ENCODE results near the gene GALNT14.
A peak's percentile ranks its signal among the peaks of the same experiment; 100 is the strongest.

The GALNT14 gene

GRCh38 chr2:31027549-31027948 is 110.7 kb downstream of the GALNT14 start:
- H3K4me1 ChIP-seq (ENCODE audit: control insufficient read depth in 1 of 2, insufficient read depth in 1 of 2, low read depth in 1 of 2, low read length in 1 of 2) = peaks cover 22% of the 10 kb centered on the region in 2 experiments
- no peak for TF ChIP-seq CTCF (IDR thresholded peaks at IDR 0.05)
- H3K27ac ChIP-seq = no peak overlapping the region
- H3K36me3 ChIP-seq = no peaks in the 10 kb centered on the region
- no peak overlapping the region for H3K4me3 ChIP-seq (ENCODE audit: low read depth in 1 of 2, low read length in 1 of 2)
- H3K27me3 ChIP-seq = no peaks in the 10 kb centered on the region
- no peaks in the 10 kb centered on the region for H3K9me3 ChIP-seq

GRCh38 chr2:31023541-31023940 is 114.7 kb downstream of the GALNT14 start:
- Histone ChIP-seq H3K27ac (no peak overlapping the region), H3K36me3 (no peaks in the 10 kb centered on the region)
- no peak for TF ChIP-seq CTCF (IDR thresholded peaks at IDR 0.05)

GRCh38 chr2:31020713-31021112 is 117.5 kb downstream of the GALNT14 start:
- H3K9me3 ChIP-seq = no peaks in the 10 kb centered on the region
- no peaks in the 10 kb centered on the region for H3K27me3 ChIP-seq
- TF ChIP-seq CTCF (IDR thresholded peaks at IDR 0.05) = no peak
- no peak overlapping the region for H3K27ac ChIP-seq
- H3K4me3 ChIP-seq (ENCODE audit: low read depth in 1 of 2, low read length in 1 of 2) = no peak overlapping the region
- no peaks in the 10 kb centered on the region for H3K36me3 ChIP-seq
- no peaks in the 10 kb centered on the region for H3K4me1 ChIP-seq (ENCODE audit: control insufficient read depth in 1 of 2, insufficient read depth in 1 of 2, low read depth in 1 of 2, low read length in 1 of 2)

More at GRCh38 chr2:31023541-31023940, 114.7 kb downstream of the GALNT14 start:
- H3K27me3 ChIP-seq = no peaks in the 10 kb centered on the region
- no peak overlapping the region for H3K4me3 ChIP-seq (ENCODE audit: low read depth in 1 of 2, low read length in 1 of 2)
- H3K9me3 ChIP-seq = no peaks in the 10 kb centered on the region
- no peaks in the 10 kb centered on the region for H3K4me1 ChIP-seq (ENCODE audit: control insufficient read depth in 1 of 2, insufficient read depth in 1 of 2, low read depth in 1 of 2, low read length in 1 of 2)

GRCh38 chr2:31018280-31018679 is 120.0 kb downstream of the GALNT14 start:
- peaks cover 15 to 16% of the 10 kb centered on the region in 2 experiments for H3K4me1 ChIP-seq (ENCODE audit: control insufficient read depth in 1 of 2, insufficient read depth in 1 of 2, low read depth in 1 of 2, low read length in 1 of 2)
- no peaks in the 10 kb centered on the region for H3K9me3 ChIP-seq
- no peak overlapping the region for H3K27ac ChIP-seq
- H3K27me3 ChIP-seq = no peaks in the 10 kb centered on the region
- H3K36me3 ChIP-seq = no peaks in the 10 kb centered on the region
- TF ChIP-seq CTCF (IDR thresholded peaks at IDR 0.05) = no peak
- H3K4me3 ChIP-seq (ENCODE audit: low read depth in 1 of 2, low read length in 1 of 2) = no peak overlapping the region

- no peaks in the 10 kb centered on the region for H3K27me3 ChIP-seq
- no peaks in the 10 kb centered on the region for H3K36me3 ChIP-seq
- no peak overlapping the region for H3K4me3 ChIP-seq (ENCODE audit: low read depth in 1 of 2, low read length in 1 of 2)
- peaks cover 30 to 32% of the 10 kb centered on the region in 2 experiments for H3K4me1 ChIP-seq (ENCODE audit: control insufficient read depth in 1 of 2, insufficient read depth in 1 of 2, low read depth in 1 of 2, low read length in 1 of 2)
- TF ChIP-seq CTCF (IDR thresholded peaks at IDR 0.05) = no peak
- no peak overlapping the region for H3K27ac ChIP-seq
- H3K9me3 ChIP-seq = no peaks in the 10 kb centered on the region
Observed at GRCh38 chr2:31016648-31017047, 121.6 kb downstream of the GALNT14 start.

- peak overlapping the region; percentile 73 for H3K27ac ChIP-seq
- no peaks in the 10 kb centered on the region for H3K27me3 ChIP-seq
- H3K4me1 ChIP-seq (ENCODE audit: control insufficient read depth in 1 of 2, insufficient read depth in 1 of 2, low read depth in 1 of 2, low read length in 1 of 2) = peaks cover 35 to 45% of the 10 kb centered on the region in 2 experiments
- no peaks in the 10 kb centered on the region for H3K36me3 ChIP-seq
- no peaks in the 10 kb centered on the region for H3K9me3 ChIP-seq
- no peak for TF ChIP-seq CTCF (IDR thresholded peaks at IDR 0.05)
- no peak overlapping the region for H3K4me3 ChIP-seq (ENCODE audit: low read depth in 1 of 2, low read length in 1 of 2)
Observed at GRCh38 chr2:31014516-31014915, 123.7 kb downstream of the GALNT14 start.

Measured in neutrophil (primary cell).